ENCODE measurements around the gene DTWD1. TPM values are rescaled to one million over a fixed set of nuclear protein-coding genes. Genes with fewer than 3 reads are reported as not detected.

The DTWD1 gene
- total RNA-seq, 4 donors from 2014 or later: 8.5 to 16.5 (median 11.8) TPM

- no peaks in the 10 kb centered on the region for H3K9me3 ChIP-seq
- peaks cover 8 to 12% of the 10 kb centered on the region in 2 donors for H3K4me1 ChIP-seq
- no peak overlapping the region for H3K27ac ChIP-seq
- peaks cover 0 to 7% of the 10 kb centered on the region in 2 donors for H3K36me3 ChIP-seq
- no peaks in the 10 kb centered on the region for H3K27me3 ChIP-seq
- DNase-seq (no peak), ATAC-seq (no peak)
- TF ChIP-seq, protein P1, sequence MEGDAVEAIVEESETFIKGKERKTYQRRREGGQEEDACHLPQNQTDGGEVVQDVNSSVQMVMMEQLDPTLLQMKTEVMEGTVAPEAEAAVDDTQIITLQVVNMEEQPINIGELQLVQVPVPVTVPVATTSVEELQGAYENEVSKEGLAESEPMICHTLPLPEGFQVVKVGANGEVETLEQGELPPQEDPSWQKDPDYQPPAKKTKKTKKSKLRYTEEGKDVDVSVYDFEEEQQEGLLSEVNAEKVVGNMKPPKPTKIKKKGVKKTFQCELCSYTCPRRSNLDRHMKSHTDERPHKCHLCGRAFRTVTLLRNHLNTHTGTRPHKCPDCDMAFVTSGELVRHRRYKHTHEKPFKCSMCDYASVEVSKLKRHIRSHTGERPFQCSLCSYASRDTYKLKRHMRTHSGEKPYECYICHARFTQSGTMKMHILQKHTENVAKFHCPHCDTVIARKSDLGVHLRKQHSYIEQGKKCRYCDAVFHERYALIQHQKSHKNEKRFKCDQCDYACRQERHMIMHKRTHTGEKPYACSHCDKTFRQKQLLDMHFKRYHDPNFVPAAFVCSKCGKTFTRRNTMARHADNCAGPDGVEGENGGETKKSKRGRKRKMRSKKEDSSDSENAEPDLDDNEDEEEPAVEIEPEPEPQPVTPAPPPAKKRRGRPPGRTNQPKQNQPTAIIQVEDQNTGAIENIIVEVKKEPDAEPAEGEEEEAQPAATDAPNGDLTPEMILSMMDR (IDR thresholded peaks at IDR 0.05 in 4 of 5, conservative IDR thresholded peaks at IDR 0.05 in 1 of 5): no peak
- no peak overlapping the region for H3K4me3 ChIP-seq
- in situ Hi-C loops (cut with MboI; ENCODE audit: low sequenced_read_pairs in 4 of 4) (no loop called here), intact Hi-C loops (cut with DNase I; ENCODE audit: low total_unique reads) (no loop called here)
These were observed 26.0 kb downstream of the DTWD1 start for GRCh38 chr15:49646891-49647290.

DNA sequence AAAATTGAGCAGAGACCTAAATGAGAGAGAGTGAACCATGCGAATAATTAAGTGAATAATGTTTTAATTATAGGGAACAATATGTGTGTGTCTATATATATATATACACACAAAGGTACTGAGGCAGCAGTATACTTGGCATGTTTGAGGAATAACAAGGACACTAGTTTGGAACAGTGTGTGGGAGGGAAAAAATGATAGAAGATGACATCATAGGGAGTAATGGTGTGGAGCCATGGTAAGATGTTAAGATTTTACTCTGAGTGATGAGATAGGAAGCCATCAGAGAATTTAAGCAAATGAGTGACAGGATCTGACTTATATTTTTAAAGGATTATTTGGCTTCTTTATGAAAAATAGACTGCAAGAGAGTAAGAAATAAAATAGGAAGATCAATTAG lies 29.1 kb downstream of the DTWD1 start:
- Histone ChIP-seq H3K9me3 (no peaks in the 10 kb centered on the region), H3K4me3 (no peak overlapping the region), H3K4me1 (peaks cover 5 to 8% of the 10 kb centered on the region in 2 donors), H3K27ac (no peak overlapping the region), H3K36me3 (peaks cover 0 to 7% of the 10 kb centered on the region in 2 donors), H3K27me3 (no peaks in the 10 kb centered on the region)
- intact Hi-C loops (cut with DNase I; ENCODE audit: low total_unique reads) (no loop called here), in situ Hi-C loops (cut with MboI; ENCODE audit: low sequenced_read_pairs in 4 of 4) (no loop called here)
- no peak for TF ChIP-seq POLR2A (IDR thresholded peaks at IDR 0.05)
- TF ChIP-seq, protein P1 (IDR thresholded peaks at IDR 0.05 in 4 of 5, conservative IDR thresholded peaks at IDR 0.05 in 1 of 5): no peak
- ATAC-seq (no peak), DNase-seq (no peak)

GRCh38 chr15:49650676-49651075 lies 29.8 kb downstream of the DTWD1 start:
- Histone ChIP-seq H3K4me3 (no peak overlapping the region), H3K27ac (no peak overlapping the region), H3K9me3 (no peaks in the 10 kb centered on the region), H3K27me3 (no peaks in the 10 kb centered on the region), H3K36me3 (peaks cover 0 to 7% of the 10 kb centered on the region in 2 donors), H3K4me1 (peaks cover 0 to 4% of the 10 kb centered on the region in 2 donors)
- in situ Hi-C loops (cut with MboI; ENCODE audit: low sequenced_read_pairs in 4 of 4) (no loop called here), intact Hi-C loops (cut with DNase I; ENCODE audit: low total_unique reads) (no loop called here)
- ATAC-seq (no peak), DNase-seq (no peak)
- TF ChIP-seq, protein P1 (IDR thresholded peaks at IDR 0.05 in 4 of 5, conservative IDR thresholded peaks at IDR 0.05 in 1 of 5): no peak
- no peak for TF ChIP-seq POLR2A (IDR thresholded peaks at IDR 0.05)

DNA sequence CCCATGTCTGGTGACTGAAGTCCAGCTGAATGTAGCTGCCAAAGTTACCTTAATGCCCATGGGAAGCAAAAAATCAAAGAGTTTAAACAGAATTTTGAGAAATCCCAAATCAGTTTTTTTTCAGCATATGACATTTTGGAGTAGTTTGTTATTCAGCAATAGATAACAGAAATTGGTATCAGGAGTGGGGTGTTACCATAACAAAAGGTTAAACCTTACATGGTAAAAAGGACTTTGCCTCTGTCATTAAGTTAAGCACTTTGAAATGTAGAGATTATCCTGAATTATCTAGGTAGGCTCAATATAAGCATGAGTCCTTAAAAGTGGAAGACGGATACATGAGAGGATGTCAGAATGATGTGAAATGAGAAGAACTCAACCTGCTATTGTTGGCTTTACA lies 32.1 kb downstream of the DTWD1 start:
- ATAC-seq: no peak
- H3K4me1 ChIP-seq: no peaks in the 10 kb centered on the region
- H3K27ac ChIP-seq: no peak overlapping the region
- in situ Hi-C loops (cut with MboI; ENCODE audit: low sequenced_read_pairs in 4 of 4): no loop called here
- H3K27me3 ChIP-seq: no peaks in the 10 kb centered on the region
- intact Hi-C loops (cut with DNase I; ENCODE audit: low total_unique reads): no loop called here
- no peaks in the 10 kb centered on the region for H3K9me3 ChIP-seq
- no peak overlapping the region for H3K4me3 ChIP-seq
- DNase-seq: no peak
- H3K36me3 ChIP-seq: no peaks in the 10 kb centered on the region
- no peak for TF ChIP-seq POLR2A (IDR thresholded peaks at IDR 0.05)
- TF ChIP-seq, protein P1 (IDR thresholded peaks at IDR 0.05 in 4 of 5, conservative IDR thresholded peaks at IDR 0.05 in 1 of 5): no peak

GRCh38 chr15:49656734-49657133 lies 35.9 kb downstream of the DTWD1 start:
- Histone ChIP-seq H3K27me3 (no peaks in the 10 kb centered on the region), H3K4me1 (no peaks in the 10 kb centered on the region), H3K9me3 (no peaks in the 10 kb centered on the region), H3K27ac (no peak overlapping the region), H3K4me3 (no peak overlapping the region), H3K36me3 (no peaks in the 10 kb centered on the region)
- no peak for DNase-seq
- intact Hi-C loops (cut with DNase I; ENCODE audit: low total_unique reads) (no loop called here), in situ Hi-C loops (cut with MboI; ENCODE audit: low sequenced_read_pairs in 4 of 4) (no loop called here)
- no peak for TF ChIP-seq POLR2A (IDR thresholded peaks at IDR 0.05)
- TF ChIP-seq, protein P1 (IDR thresholded peaks at IDR 0.05 in 4 of 5, conservative IDR thresholded peaks at IDR 0.05 in 1 of 5): no peak
- ATAC-seq: no peak

All from gastrocnemius medialis (tissue), 4 donors.